K562 (cell line): ENCODE data around the gene NECAB3. TPM values are rescaled to one million over a fixed set of nuclear protein-coding genes. Genes with fewer than 3 reads are reported as not detected.

ENCODE experiments used
- CBX2 ChIP-seq: fragments of 200-600 bp; sonication (generic); IDR thresholded peaks from one replicate; pipeline ENCODE4 v1.6.1; 2012; ENCODE audit warnings: mild to moderate bottlenecking, low read length, inconsistent platforms; ENCODE audit not compliant: insufficient read depth, poor library complexity, severe bottlenecking
- CBX3 ChIP-seq, 2 experiments: IDR thresholded peaks; 1 replicate in 1 of 2; 2 replicates in 1 of 2; pipeline ENCODE4 v1.6.1; 2012; ENCODE audit warnings: inconsistent platforms in 2 of 2, low read length in 2 of 2, borderline replicate concordance in 1 of 2, control low read depth in 1 of 2
- CTCF ChIP-seq, 3 experiments: IDR thresholded peaks in 2 of 3; conservative IDR thresholded peaks in 1 of 3; 2 replicates each; pipeline ENCODE4 v1.5.1; 2011 to 2012; ENCODE audit warnings: low read length in 3 of 3, mild to moderate bottlenecking in 3 of 3, control low read depth in 2 of 3, improper control_type of control experiment in 1 of 3, inconsistent platforms in 1 of 3, low read depth in 1 of 3, mixed read lengths in 1 of 3, moderate library complexity in 1 of 3; ENCODE audit not compliant: insufficient read depth in 2 of 3
- E2F4 ChIP-seq: sonication (generic); formaldehyde crosslinking; IDR thresholded peaks from 2 replicates; pipeline ENCODE4 v1.8.0; 2022; ENCODE audit warnings: mild to moderate bottlenecking, low read depth, missing genetic modification reagents
- HDAC8 ChIP-seq: fragments of 450-650 bp; IDR thresholded peaks from 2 replicates; pipeline ENCODE4 v1.6.1; 2016; ENCODE audit warnings: mild to moderate bottlenecking, missing genetic modification characterization, moderate library complexity, missing compliant biosample characterization
- HNRNPK ChIP-seq: fragments of 200-400 bp; formaldehyde crosslinking; IDR thresholded peaks from one replicate; pipeline ENCODE4 v1.6.1; 2018; ENCODE audit warnings: mild to moderate bottlenecking, low read depth, low read length; ENCODE audit not compliant: poor library complexity, severe bottlenecking
- NR4A1 ChIP-seq, 2 experiments: fragments of 250-450 bp in 1 of 2; fragments of 450-650 bp in 1 of 2; sonication (Bioruptor Pico) in 1 of 2; IDR thresholded peaks; 2 replicates each; pipeline versions ENCODE4 v1.4.0 to v1.6.1; 2016 to 2020; ENCODE audit warnings: mild to moderate bottlenecking in 2 of 2, missing compliant biosample characterization in 1 of 2, missing genetic modification characterization in 1 of 2, moderate library complexity in 1 of 2
- TEAD1 ChIP-seq, 2 experiments: fragments of 450-650 bp in 1 of 2; sonication (generic) in 1 of 2; formaldehyde crosslinking; IDR thresholded peaks; 2 replicates each; pipeline versions ENCODE4 v1.4.0 to v1.8.0; 2020 to 2022; ENCODE audit warnings: mild to moderate bottlenecking in 2 of 2, missing genetic modification reagents in 1 of 2
- USF1 ChIP-seq: sonication (generic); formaldehyde crosslinking; IDR thresholded peaks from 2 replicates; pipeline ENCODE4 v1.9.0; 2022; ENCODE audit warnings: mild to moderate bottlenecking, missing genetic modification reagents
- ZNF197 ChIP-seq: fragments of 200-800 bp; sonication (Bioruptor generic); IDR thresholded peaks from 2 replicates; pipeline ENCODE4 v1.6.1; 2016; ENCODE audit warnings: low read depth, missing genetic modification characterization, missing compliant biosample characterization
- ZNF407 ChIP-seq: fragments of 450-650 bp; IDR thresholded peaks from 2 replicates; pipeline ENCODE4 v1.6.1; 2016; ENCODE audit warnings: low read depth
- ZNF766 ChIP-seq: fragments of 200-800 bp; sonication (Bioruptor generic); conservative IDR thresholded peaks from 2 replicates; pipeline ENCODE4 v1.6.1; 2016; ENCODE audit warnings: missing genetic modification characterization, missing compliant biosample characterization
- polyA plus RNA-seq, 8 experiments: library from polyadenylated mRNA; depleted of rRNA in 4 of 8; stranded (reverse) in 5 of 8; unstranded in 3 of 8; fragments of >200 nt; fragmentation: Nextera tagmentation in 2 of 8; fragmentation: Illumina TruSeq in 1 of 8; extraction: Ambion mirVana in 2 of 8; extraction: Trizol in 1 of 8; gene quantifications; 2 replicates each; pipeline versions ENCODE4 v1.2.1 to v1.2.3, GENCODE V29; 2011 to 2014; ENCODE audit warnings: inconsistent platforms in 1 of 8, missing spikeins in 1 of 8
- total RNA-seq, 7 experiments: library from RNA; depleted of rRNA in 6 of 7; stranded (reverse); fragments of >200 nt in 6 of 7; fragmentation: Illumina TruSeq in 2 of 7; extraction: Trizol in 2 of 7; gene quantifications; 2 replicates each; pipeline versions ENCODE4 v1.2.1 to v1.2.3, GENCODE V29; 2011 to 2021; ENCODE audit warnings: low replicate concordance in 1 of 7

NECAB3 gene
- total and polyA plus RNA-seq, 9 of the 15 experiments (the other 6 are each of a cell fraction or from before 2014, with no cell fraction given), result 0.94 to 63.3 (median 31.5) TPM

- no peak for TF ChIP-seq ZNF407
- peak in 1 of 2 experiments; percentile 76; a peak in 1 of 4 replicates for TF ChIP-seq TEAD1 (CRISPR knock-in tag; IDR thresholded peaks at IDR 0.05)
- TF ChIP-seq E2F4 (CRISPR knock-in tag), result no peak; the same call in none of the 2 replicates
- TF ChIP-seq USF1 (CRISPR knock-in tag), result peak; percentile 73
- TF ChIP-seq CBX2, result no peak
- peak in 1 of 2 experiments; percentile 81; a peak in 1 of 3 replicates for TF ChIP-seq CBX3 (IDR thresholded peaks at IDR 0.05; ENCODE audit: borderline replicate concordance in 1 of 2, low read length in 2 of 2)
- TF ChIP-seq CTCF (IDR thresholded peaks at IDR 0.05 in 2 of 3, conservative IDR thresholded peaks at IDR 0.05 in 1 of 3; ENCODE audit: insufficient read depth in 2 of 3, low read depth in 1 of 3, low read length in 3 of 3), result no peak
- no peak for TF ChIP-seq NR4A1 (CRISPR knock-in tag; IDR thresholded peaks at IDR 0.05)
- peak; percentile 60; the same call in 1 of the 2 replicates for TF ChIP-seq NR4A1 (tag; IDR thresholded peaks at IDR 0.05)
- no peak for TF ChIP-seq ZNF197
- no peak for TF ChIP-seq ZNF766
- TF ChIP-seq HDAC8, result no peak
- TF ChIP-seq HNRNPK, result no peak
Observed at GRCh38 chr20:33719989-33720709, 45.9 kb upstream of the NECAB3 start, which contains the start of gene PXMP4 (continued).
